Measurements from ENCODE around the gene FCMR. TPM values are rescaled to one million over a fixed set of nuclear protein-coding genes. Genes with fewer than 3 reads are reported as not detected.
"Not testable (repeated sequence)": the region's sequence is repeated elsewhere in the genome, so short reads cannot be mapped to it uniquely, and the experiment has no call there.

FCMR gene
- total and polyA plus RNA-seq, 10 donors, result 136 to 269 (median 235) TPM

- TF ChIP-seq POLR2AphosphoS5 (IDR thresholded peaks at IDR 0.05), result no peak
- no peak for TF ChIP-seq POLR2A (IDR thresholded peaks at IDR 0.05)
- no peak for TF ChIP-seq CTCF (IDR thresholded peaks at IDR 0.05 in 8 of 11, conservative IDR thresholded peaks at IDR 0.05 in 3 of 11)
- no peaks in the 10 kb centered on the region for H3K27me3 ChIP-seq (replicated peaks in 1 of 7)
- H3K4me1 ChIP-seq, result peaks cover 17 to 92% (median 59%) of the 10 kb centered on the region in 6 donors
- WGBS, 5 donors, result 74 to 82% (median 78%) methylated on average over 6 of the region's 6 CpGs
- intact Hi-C loops (cut with DNase I; ENCODE audit: low total_unique reads), result no loop called here
- no peaks in the 10 kb centered on the region for H3K9me3 ChIP-seq
- H3K36me3 ChIP-seq, result no peaks in the 10 kb centered on the region
- DNase-seq, result no peak
- H3K4me3 ChIP-seq, result peak overlapping the region in 1 of 8 donors; percentile 39
- peak overlapping the region; percentile 68 to 97 (median 86) for H3K27ac ChIP-seq
Observed at GRCh38 chr1:206929524-206929923, 7.8 kb upstream of the FCMR start.

GRCh38 chr1:206926286-206926685 is 4.5 kb upstream of the FCMR start:
- no peak for TF ChIP-seq CTCF (IDR thresholded peaks at IDR 0.05 in 8 of 11, conservative IDR thresholded peaks at IDR 0.05 in 3 of 11)
- TF ChIP-seq POLR2A (IDR thresholded peaks at IDR 0.05), result no peak
- no peak for TF ChIP-seq POLR2AphosphoS5 (IDR thresholded peaks at IDR 0.05)
- Histone ChIP-seq H3K4me1 (peaks cover 22 to 100% (median 65%) of the 10 kb centered on the region in 6 donors), H3K9me3 (no peaks in the 10 kb centered on the region), H3K27me3 (replicated peaks in 1 of 7) (no peaks in the 10 kb centered on the region), H3K4me3 (no peak overlapping the region), H3K36me3 (no peaks in the 10 kb centered on the region), H3K27ac (peak overlapping the region in 5 of 8 donors; percentile 13 to 97 (median 95))
- 93 to 97% (median 95%) methylated on average over 2 of the region's 2 CpGs for WGBS, 5 donors
- DNase-seq, result no peak
- intact Hi-C loops (cut with DNase I; ENCODE audit: low total_unique reads), result no loop called here

- H3K27ac ChIP-seq, result peak overlapping the region; percentile 70 to 97 (median 93)
- intact Hi-C loops (cut with DNase I; ENCODE audit: low total_unique reads), result no loop called here
- WGBS, 5 donors, result 43 to 60% (median 57%) methylated on average over 10 to 11 of the region's 11 CpGs
- H3K4me3 ChIP-seq, result no peak overlapping the region
- no peaks in the 10 kb centered on the region for H3K36me3 ChIP-seq
- H3K9me3 ChIP-seq, result no peaks in the 10 kb centered on the region
- H3K4me1 ChIP-seq, result peaks cover 16 to 90% (median 56%) of the 10 kb centered on the region in 6 donors
- H3K27me3 ChIP-seq (replicated peaks in 1 of 7), result no peaks in the 10 kb centered on the region
- TF ChIP-seq CTCF (IDR thresholded peaks at IDR 0.05 in 8 of 11, conservative IDR thresholded peaks at IDR 0.05 in 3 of 11) (peak in 5 of 11 experiments; percentile 12 to 42 (median 19)), POLR2A (IDR thresholded peaks at IDR 0.05) (peak in 1 of 3 donors; percentile 19), POLR2AphosphoS5 (IDR thresholded peaks at IDR 0.05) (peak in 2 of 3 donors; percentile 73 to 92)
- peak; percentile 91 for DNase-seq
Observed at GRCh38 chr1:206925106-206925736, 3.5 kb upstream of the FCMR start.

- H3K27ac ChIP-seq, result peak overlapping the region; percentile 70 to 97 (median 93)
- H3K27me3 ChIP-seq (replicated peaks in 1 of 7), result no peaks in the 10 kb centered on the region
- H3K9me3 ChIP-seq, result no peaks in the 10 kb centered on the region
- WGBS, 5 donors, result 44 to 75% (median 62%) methylated on average over 8 of the region's 8 CpGs
- peak in 1 of 3 donors; percentile 17 for TF ChIP-seq POLR2AphosphoS5 (IDR thresholded peaks at IDR 0.05)
- TF ChIP-seq POLR2A (IDR thresholded peaks at IDR 0.05), result no peak
- H3K36me3 ChIP-seq, result peaks cover 0 to under 1% (median 0%) of the 10 kb centered on the region in 6 donors
- no peak overlapping the region for H3K4me3 ChIP-seq
- peaks cover 15 to 84% (median 50%) of the 10 kb centered on the region in 6 donors for H3K4me1 ChIP-seq
- DNase-seq, result peak; percentile 80
- intact Hi-C loops (cut with DNase I; ENCODE audit: low total_unique reads), result no loop called here
Observed at GRCh38 chr1:206924592-206925105, 2.9 kb upstream of the FCMR start.

- H3K36me3 ChIP-seq; intact Hi-C loops (cut with DNase I; ENCODE audit: low total_unique reads); H3K9me3 ChIP-seq; DNase-seq; H3K27me3 ChIP-seq (replicated peaks in 1 of 7): not testable (repeated sequence)
- peak overlapping the region in 1 of 8 donors; percentile 74 for H3K4me3 ChIP-seq
- H3K4me1 ChIP-seq, result peaks cover 14 to 83% (median 45%) of the 10 kb centered on the region in 6 donors
- peak overlapping the region; percentile 89 to 97 (median 93) for H3K27ac ChIP-seq
- WGBS, 5 donors, result 77 to 99% (median 95%) methylated on average over 4 of the region's 4 CpGs
Observed at GRCh38 chr1:206923961-206924557, 2.3 kb upstream of the FCMR start.
